ENCODE data around the gene DSC2.

Gene DSC2

DNA sequence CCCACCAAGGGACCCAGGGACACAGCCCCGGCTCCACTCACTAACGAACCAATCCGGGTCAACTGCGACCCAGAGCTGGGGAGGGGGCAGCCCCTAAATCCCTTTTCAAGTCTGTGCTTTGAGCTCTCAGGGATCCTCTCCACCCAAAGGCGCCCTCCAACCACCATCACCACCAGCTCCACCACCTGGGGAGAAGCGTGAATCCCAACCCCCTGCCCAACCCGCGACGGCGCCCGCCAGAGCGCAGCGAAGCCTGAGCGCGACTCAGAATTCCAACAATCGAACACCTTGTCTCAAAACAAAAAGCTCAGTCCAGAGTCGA is 60.2 kb downstream of the DSC2 start:
- H3K27me3 ChIP-seq (ENCODE audit: insufficient read depth, poor library complexity, severe bottlenecking) = peaks cover 55% of the 10 kb centered on the region
- TF ChIP-seq POLR2AphosphoS5 (IDR thresholded peaks at IDR 0.05; ENCODE audit: low read depth) = no peak
- no peak for TF ChIP-seq GABPA (IDR thresholded peaks at IDR 0.05; ENCODE audit: low read depth)
- no peak for TF ChIP-seq SPI1 (IDR thresholded peaks at IDR 0.05; ENCODE audit: borderline replicate concordance, low read depth)
- TF ChIP-seq, protein P1, sequence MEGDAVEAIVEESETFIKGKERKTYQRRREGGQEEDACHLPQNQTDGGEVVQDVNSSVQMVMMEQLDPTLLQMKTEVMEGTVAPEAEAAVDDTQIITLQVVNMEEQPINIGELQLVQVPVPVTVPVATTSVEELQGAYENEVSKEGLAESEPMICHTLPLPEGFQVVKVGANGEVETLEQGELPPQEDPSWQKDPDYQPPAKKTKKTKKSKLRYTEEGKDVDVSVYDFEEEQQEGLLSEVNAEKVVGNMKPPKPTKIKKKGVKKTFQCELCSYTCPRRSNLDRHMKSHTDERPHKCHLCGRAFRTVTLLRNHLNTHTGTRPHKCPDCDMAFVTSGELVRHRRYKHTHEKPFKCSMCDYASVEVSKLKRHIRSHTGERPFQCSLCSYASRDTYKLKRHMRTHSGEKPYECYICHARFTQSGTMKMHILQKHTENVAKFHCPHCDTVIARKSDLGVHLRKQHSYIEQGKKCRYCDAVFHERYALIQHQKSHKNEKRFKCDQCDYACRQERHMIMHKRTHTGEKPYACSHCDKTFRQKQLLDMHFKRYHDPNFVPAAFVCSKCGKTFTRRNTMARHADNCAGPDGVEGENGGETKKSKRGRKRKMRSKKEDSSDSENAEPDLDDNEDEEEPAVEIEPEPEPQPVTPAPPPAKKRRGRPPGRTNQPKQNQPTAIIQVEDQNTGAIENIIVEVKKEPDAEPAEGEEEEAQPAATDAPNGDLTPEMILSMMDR (IDR thresholded peaks at IDR 0.05; ENCODE audit: insufficient read depth, low read length) = no peak
- TF ChIP-seq, protein P2, sequence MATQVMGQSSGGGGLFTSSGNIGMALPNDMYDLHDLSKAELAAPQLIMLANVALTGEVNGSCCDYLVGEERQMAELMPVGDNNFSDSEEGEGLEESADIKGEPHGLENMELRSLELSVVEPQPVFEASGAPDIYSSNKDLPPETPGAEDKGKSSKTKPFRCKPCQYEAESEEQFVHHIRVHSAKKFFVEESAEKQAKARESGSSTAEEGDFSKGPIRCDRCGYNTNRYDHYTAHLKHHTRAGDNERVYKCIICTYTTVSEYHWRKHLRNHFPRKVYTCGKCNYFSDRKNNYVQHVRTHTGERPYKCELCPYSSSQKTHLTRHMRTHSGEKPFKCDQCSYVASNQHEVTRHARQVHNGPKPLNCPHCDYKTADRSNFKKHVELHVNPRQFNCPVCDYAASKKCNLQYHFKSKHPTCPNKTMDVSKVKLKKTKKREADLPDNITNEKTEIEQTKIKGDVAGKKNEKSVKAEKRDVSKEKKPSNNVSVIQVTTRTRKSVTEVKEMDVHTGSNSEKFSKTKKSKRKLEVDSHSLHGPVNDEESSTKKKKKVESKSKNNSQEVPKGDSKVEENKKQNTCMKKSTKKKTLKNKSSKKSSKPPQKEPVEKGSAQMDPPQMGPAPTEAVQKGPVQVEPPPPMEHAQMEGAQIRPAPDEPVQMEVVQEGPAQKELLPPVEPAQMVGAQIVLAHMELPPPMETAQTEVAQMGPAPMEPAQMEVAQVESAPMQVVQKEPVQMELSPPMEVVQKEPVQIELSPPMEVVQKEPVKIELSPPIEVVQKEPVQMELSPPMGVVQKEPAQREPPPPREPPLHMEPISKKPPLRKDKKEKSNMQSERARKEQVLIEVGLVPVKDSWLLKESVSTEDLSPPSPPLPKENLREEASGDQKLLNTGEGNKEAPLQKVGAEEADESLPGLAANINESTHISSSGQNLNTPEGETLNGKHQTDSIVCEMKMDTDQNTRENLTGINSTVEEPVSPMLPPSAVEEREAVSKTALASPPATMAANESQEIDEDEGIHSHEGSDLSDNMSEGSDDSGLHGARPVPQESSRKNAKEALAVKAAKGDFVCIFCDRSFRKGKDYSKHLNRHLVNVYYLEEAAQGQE (IDR thresholded peaks at IDR 0.05; ENCODE audit: insufficient replicate concordance, low read depth) = no peak
- H3K4me3 ChIP-seq (replicated peaks; ENCODE audit: insufficient read depth, low read length) = no peak overlapping the region
- H3K27ac ChIP-seq (replicated peaks) = no peak overlapping the region
- DNase-seq (ENCODE audit: low read depth in 1 of 2, low spot score in 1 of 2) = no peak

DNA sequence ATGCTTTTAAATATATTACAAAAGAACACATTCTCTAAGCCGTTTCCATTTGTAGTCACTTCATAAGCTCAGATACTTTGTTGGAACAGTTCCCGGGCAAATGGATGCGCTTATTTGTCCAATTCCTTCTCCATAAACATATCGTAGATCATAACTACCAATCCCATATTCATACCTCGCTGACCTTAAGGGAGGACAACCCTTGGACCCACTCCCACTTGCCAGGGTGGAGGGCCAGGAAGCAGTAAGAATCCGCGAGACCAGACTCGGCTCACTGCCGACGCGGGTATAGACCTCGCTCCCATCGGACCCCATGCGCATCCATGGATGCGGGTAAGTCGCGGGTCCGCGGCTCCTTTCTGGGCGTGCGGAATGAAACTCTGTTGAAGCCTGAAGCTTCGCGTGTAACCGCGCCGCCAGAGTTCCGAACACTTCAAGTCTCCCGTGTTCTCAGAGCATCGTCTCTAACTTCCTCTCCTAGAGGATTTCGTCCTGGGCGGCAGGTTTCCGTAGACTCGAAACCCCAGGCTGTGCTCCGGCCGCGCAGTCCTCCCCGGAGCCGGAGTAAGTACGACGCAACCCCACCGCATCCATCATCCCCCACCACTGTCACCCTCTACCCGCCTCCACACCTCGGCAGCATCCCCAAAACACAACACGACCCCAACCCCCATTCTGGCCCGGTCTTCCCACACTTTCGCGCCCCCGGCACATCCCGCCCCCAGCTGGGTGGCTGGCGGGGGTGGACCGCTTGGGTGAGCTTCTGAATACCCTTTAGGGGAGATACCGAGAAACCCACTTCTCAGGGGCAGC is 60.7 kb downstream of the DSC2 start:
- DNase-seq (ENCODE audit: low read depth in 1 of 2, low spot score in 1 of 2) = no peak
- Histone ChIP-seq H3K27ac (replicated peaks) (no peak overlapping the region), H3K27me3 (ENCODE audit: insufficient read depth, poor library complexity, severe bottlenecking) (peaks cover 53% of the 10 kb centered on the region), H3K4me3 (replicated peaks; ENCODE audit: insufficient read depth, low read length) (no peak overlapping the region)
- TF ChIP-seq, protein P1 (IDR thresholded peaks at IDR 0.05; ENCODE audit: insufficient read depth, low read length) = no peak
- no peak for TF ChIP-seq SPI1 (IDR thresholded peaks at IDR 0.05; ENCODE audit: borderline replicate concordance, low read depth)
- TF ChIP-seq, protein P2 (IDR thresholded peaks at IDR 0.05; ENCODE audit: insufficient replicate concordance, low read depth) = no peak
- TF ChIP-seq POLR2AphosphoS5 (IDR thresholded peaks at IDR 0.05; ENCODE audit: low read depth) = no peak
- no peak for TF ChIP-seq GABPA (IDR thresholded peaks at IDR 0.05; ENCODE audit: low read depth)

DNA sequence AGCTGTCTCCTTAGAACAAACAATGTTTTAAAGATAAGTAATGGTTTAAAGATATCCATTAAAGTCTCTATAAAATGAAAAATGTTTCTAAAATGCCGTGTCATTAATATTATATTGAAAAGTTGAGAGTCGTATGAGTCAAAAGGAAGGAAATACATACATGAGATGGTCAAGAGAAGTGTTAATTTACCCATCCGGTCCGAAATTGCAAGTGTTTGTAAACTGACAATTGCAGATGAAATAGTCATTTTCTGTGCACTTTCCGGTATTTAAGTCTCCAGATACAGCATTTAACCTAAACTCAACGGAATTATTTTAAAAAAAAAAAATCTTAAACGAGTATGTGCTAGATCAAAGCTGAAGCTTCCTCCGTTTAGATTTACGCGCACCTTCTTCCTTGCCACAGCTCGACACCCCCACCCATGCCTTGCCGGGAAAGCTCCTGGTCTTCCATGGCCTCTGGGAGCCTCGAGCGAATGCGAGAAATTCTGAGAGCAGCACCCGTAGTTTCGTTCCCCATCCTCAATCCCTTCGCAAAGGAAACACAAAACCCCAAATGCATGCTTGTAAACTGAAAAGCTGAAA is 61.4 kb downstream of the DSC2 start:
- Histone ChIP-seq H3K4me3 (replicated peaks; ENCODE audit: insufficient read depth, low read length) (no peak overlapping the region), H3K27ac (replicated peaks) (no peak overlapping the region)
- DNase-seq (ENCODE audit: low read depth in 1 of 2, low spot score in 1 of 2) = no peak

More for the DNA sequence above, 61.4 kb downstream of the DSC2 start:
- H3K27me3 ChIP-seq (ENCODE audit: insufficient read depth, poor library complexity, severe bottlenecking) = peaks cover 48% of the 10 kb centered on the region
- TF ChIP-seq GABPA (IDR thresholded peaks at IDR 0.05; ENCODE audit: low read depth) = no peak
- TF ChIP-seq SPI1 (IDR thresholded peaks at IDR 0.05; ENCODE audit: borderline replicate concordance, low read depth) = no peak
- no peak for TF ChIP-seq POLR2AphosphoS5 (IDR thresholded peaks at IDR 0.05; ENCODE audit: low read depth)
- TF ChIP-seq, protein P1 (IDR thresholded peaks at IDR 0.05; ENCODE audit: insufficient read depth, low read length) = no peak
- TF ChIP-seq, protein P2 (IDR thresholded peaks at IDR 0.05; ENCODE audit: insufficient replicate concordance, low read depth) = no peak
